ENCODE measurements around the gene LETM1. TPM values are rescaled to one million over a fixed set of nuclear protein-coding genes. Genes with fewer than 3 reads are reported as not detected.

The LETM1 gene
- total RNA-seq, 2 donors from 2014 or later, result 32.1 to 63.1 TPM

DNA sequence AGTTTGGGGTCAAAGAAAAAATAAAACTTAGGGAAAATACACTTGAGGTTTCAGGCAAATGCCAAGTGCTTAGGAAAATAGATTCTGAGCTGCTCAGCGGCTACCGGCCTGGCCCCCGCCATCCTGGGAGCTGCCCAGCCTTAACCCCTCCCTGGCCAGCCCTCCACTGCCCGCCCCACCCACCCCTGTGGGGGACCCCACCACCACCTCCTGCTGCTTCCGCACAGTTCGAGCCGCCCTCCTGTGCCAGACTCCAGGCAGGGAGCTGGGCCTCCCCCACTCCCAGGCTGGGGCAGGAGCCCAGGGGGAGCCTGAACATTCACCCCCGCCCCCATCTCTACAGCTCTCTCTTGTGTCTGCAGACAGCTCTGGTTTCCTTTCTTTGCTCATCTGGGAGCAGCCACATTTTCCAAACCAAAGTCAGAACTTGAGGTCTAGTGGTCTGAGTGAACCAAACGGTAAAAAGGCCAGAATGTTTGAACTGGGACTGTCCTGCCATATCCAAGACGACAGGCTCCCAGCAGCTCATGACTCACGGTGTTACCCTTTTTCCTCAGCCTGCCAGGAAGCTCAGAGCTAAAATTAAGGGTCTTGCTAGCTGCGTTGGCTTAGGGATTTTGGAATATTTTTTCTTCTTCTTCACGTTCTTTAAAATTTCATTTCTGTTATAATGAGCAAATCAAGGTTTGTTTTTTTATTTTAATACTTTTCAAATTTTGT, 67.5 kb downstream of the LETM1 start:
- no peak overlapping the region for H3K27ac ChIP-seq

DNA sequence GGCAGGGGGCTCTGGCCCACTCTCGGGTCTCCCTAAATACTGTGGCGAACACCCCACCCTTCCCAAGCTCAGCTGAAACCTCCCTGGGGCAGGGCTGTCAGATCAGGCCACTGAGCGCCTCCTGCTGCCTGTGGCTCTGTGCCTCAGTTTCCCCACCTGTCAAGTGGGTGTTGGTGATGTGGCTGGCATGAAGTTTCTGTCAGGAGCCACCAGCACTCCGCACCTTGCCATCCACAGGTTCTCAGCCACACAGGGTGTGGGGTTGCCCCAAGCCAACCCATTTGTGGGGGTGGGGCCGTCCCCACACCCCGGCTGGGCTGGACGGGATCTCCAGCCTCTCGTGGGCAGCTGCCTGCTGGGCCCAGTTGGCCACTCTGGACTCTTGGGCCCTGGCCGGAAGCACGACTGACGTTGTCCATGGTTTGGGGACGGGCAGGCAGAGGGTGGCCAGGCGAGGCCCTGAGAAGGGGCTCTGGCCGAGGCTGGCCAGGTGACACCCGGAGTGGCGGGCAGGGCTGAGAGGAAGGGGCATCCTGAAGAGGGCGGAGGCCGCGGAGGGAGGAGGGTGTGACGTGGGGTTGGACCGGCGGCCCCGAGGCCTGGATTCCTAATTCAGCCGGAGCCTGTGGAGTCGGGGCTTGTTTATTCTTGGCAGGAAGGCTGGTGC, 68.4 kb downstream of the LETM1 start:
- H3K27ac ChIP-seq, result no peak overlapping the region
- H3K9me3 ChIP-seq, result no peaks in the 10 kb centered on the region
- H3K4me3 ChIP-seq, result no peak overlapping the region
- WGBS, result 51% methylated on average over 23 of the region's 25 CpGs
- H3K4me1 ChIP-seq (replicated peaks), result no peaks in the 10 kb centered on the region
- DNase-seq (ENCODE audit: low spot score), result no peak
- no peak for TF ChIP-seq POLR2AphosphoS5 (IDR thresholded peaks at IDR 0.05)
- no peak for TF ChIP-seq POLR2A (IDR thresholded peaks at IDR 0.05)
- TF ChIP-seq, protein P1, sequence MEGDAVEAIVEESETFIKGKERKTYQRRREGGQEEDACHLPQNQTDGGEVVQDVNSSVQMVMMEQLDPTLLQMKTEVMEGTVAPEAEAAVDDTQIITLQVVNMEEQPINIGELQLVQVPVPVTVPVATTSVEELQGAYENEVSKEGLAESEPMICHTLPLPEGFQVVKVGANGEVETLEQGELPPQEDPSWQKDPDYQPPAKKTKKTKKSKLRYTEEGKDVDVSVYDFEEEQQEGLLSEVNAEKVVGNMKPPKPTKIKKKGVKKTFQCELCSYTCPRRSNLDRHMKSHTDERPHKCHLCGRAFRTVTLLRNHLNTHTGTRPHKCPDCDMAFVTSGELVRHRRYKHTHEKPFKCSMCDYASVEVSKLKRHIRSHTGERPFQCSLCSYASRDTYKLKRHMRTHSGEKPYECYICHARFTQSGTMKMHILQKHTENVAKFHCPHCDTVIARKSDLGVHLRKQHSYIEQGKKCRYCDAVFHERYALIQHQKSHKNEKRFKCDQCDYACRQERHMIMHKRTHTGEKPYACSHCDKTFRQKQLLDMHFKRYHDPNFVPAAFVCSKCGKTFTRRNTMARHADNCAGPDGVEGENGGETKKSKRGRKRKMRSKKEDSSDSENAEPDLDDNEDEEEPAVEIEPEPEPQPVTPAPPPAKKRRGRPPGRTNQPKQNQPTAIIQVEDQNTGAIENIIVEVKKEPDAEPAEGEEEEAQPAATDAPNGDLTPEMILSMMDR (IDR thresholded peaks at IDR 0.05), result no peak
- intact Hi-C loops (cut with DNase I), result no loop called here
- H3K36me3 ChIP-seq, result no peaks in the 10 kb centered on the region
- H3K27me3 ChIP-seq (replicated peaks; ENCODE audit: insufficient read depth), result no peaks in the 10 kb centered on the region

More for the DNA sequence above, 67.5 kb downstream of the LETM1 start:
- WGBS, result 76% methylated on average over 13 of the region's 13 CpGs
- Histone ChIP-seq H3K36me3 (no peaks in the 10 kb centered on the region), H3K9me3 (no peaks in the 10 kb centered on the region), H3K4me1 (replicated peaks) (no peaks in the 10 kb centered on the region), H3K27me3 (replicated peaks; ENCODE audit: insufficient read depth) (no peaks in the 10 kb centered on the region), H3K4me3 (no peak overlapping the region)
- intact Hi-C loops (cut with DNase I), result no loop called here
- no peak for DNase-seq (ENCODE audit: low spot score)
- no peak for TF ChIP-seq POLR2A (IDR thresholded peaks at IDR 0.05)
- TF ChIP-seq POLR2AphosphoS5 (IDR thresholded peaks at IDR 0.05), result no peak
- TF ChIP-seq, protein P1 (IDR thresholded peaks at IDR 0.05), result no peak

DNA sequence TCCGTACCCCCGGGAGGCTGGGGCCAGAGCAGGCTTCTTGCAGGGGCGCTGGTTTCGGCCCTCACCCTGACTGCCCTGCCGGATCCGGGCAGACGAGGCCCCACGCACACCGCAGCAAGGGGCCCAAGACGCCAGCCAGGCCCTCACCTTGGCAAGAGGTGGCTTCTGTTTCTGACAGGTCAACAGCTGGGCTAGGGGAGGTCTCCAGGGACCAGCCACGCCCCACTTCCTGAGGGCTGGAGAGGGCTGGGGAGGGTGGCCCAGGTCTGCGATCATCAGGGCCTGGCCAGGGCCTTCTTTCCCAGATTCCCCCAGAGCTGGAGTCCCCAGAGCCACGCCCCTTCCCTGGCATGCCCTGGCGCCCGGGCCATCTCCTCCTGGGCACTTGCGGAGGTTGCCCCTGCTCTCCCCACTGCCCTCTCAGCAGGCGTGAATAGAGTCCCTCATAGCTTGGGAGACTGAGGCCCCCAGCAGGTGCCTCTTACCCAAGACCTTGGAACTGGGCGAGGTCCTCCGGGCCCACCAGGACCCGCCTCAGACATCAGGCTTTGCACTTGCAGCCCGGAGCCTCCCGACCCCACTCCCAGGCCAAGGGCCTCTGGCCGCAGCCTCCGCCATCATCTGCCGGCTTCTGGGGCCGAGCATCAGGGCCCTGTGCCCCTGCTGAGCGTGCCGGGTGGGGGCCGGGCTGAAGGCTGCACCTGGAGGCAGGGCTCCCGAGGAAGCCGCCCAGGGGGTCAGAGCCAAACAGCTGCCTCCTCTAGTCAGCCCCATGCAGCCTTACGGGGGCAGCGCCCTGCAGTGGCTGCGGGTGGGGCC, 69.2 kb downstream of the LETM1 start:
- no peak for DNase-seq (ENCODE audit: low spot score)
- H3K4me3 ChIP-seq, result no peak overlapping the region
- 91% methylated on average over 23 of the region's 34 CpGs for WGBS
- no peak overlapping the region for H3K27ac ChIP-seq
- TF ChIP-seq POLR2A (IDR thresholded peaks at IDR 0.05) (no peak), POLR2AphosphoS5 (IDR thresholded peaks at IDR 0.05) (no peak)
- TF ChIP-seq, protein P1 (IDR thresholded peaks at IDR 0.05), result no peak
- H3K9me3 ChIP-seq, result no peaks in the 10 kb centered on the region
- H3K27me3 ChIP-seq (replicated peaks; ENCODE audit: insufficient read depth), result no peaks in the 10 kb centered on the region
- H3K36me3 ChIP-seq, result no peaks in the 10 kb centered on the region
- intact Hi-C loops (cut with DNase I), result no loop called here
- H3K4me1 ChIP-seq (replicated peaks), result no peaks in the 10 kb centered on the region

DNA sequence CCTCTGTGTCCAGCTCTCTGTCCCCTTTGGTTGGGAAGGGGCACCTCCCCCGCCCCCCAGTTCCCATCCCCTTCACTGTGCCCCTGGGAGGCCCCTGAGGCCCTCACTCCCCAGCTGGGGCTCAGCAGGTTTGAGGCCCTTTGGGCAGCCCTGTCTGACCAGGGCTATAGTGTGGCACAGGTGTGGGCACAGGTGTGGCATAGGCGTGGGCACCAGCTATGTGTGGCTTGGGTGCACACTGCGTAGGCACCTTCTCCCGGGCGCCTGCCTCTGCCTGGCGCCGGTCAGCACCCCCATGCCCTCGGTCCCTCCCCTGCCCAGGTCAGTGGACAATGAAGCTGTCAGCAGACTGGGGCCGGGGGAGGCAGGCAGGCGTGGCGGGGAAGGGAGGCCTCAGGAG, 70.4 kb downstream of the LETM1 start:
- DNase-seq (ENCODE audit: low spot score), result no peak
- WGBS, result 96% methylated on average over 11 of the region's 11 CpGs
- Histone ChIP-seq H3K27me3 (replicated peaks; ENCODE audit: insufficient read depth) (no peaks in the 10 kb centered on the region), H3K27ac (no peak overlapping the region), H3K9me3 (no peaks in the 10 kb centered on the region), H3K4me3 (no peak overlapping the region), H3K4me1 (replicated peaks) (no peaks in the 10 kb centered on the region), H3K36me3 (no peaks in the 10 kb centered on the region)
- TF ChIP-seq, protein P1 (IDR thresholded peaks at IDR 0.05), result no peak
- TF ChIP-seq POLR2A (IDR thresholded peaks at IDR 0.05) (no peak), POLR2AphosphoS5 (IDR thresholded peaks at IDR 0.05) (no peak)
- intact Hi-C loops (cut with DNase I), result no loop called here

Data from prostate gland (tissue), 2 donors.